H9 (cell line): ENCODE measurements around the gene TCERG1L. TPM values are rescaled to one million over a fixed set of nuclear protein-coding genes. Genes with fewer than 3 reads are reported as not detected.

Source experiments
- DNase-seq: peaks from one replicate; pipeline ENCODE4 v3.0.0-alpha.2; 2017
- H2AFZ ChIP-seq: one replicate; pipeline ENCODE4 v1.6.1; 2013; ENCODE audit warnings: mild to moderate bottlenecking, low read length, control low read depth, moderate library complexity
- H2AK5ac ChIP-seq: 2 replicates; pipeline ENCODE4 v1.6.1; 2013; ENCODE audit warnings: low read length, control low read depth, mixed read lengths; ENCODE audit not compliant: insufficient read length
- H2BK120ac ChIP-seq: one replicate; pipeline ENCODE4 v1.6.1; 2013; ENCODE audit warnings: low read depth, mild to moderate bottlenecking, low read length, control low read depth, inconsistent platforms; ENCODE audit not compliant: poor library complexity, severe bottlenecking
- H2BK12ac ChIP-seq: 2 replicates; pipeline ENCODE4 v1.6.1; 2013; ENCODE audit warnings: low read length, control low read depth, mixed read lengths, low read depth; ENCODE audit not compliant: insufficient read length
- H2BK15ac ChIP-seq: 2 replicates; pipeline ENCODE4 v1.6.1; 2013; ENCODE audit warnings: low read depth, low read length, control low read depth
- H2BK20ac ChIP-seq: one replicate; pipeline ENCODE4 v1.6.1; 2013; ENCODE audit warnings: low read depth, mild to moderate bottlenecking, low read length, control low read depth, inconsistent platforms; ENCODE audit not compliant: poor library complexity, severe bottlenecking
- H2BK5ac ChIP-seq: 2 replicates; pipeline ENCODE4 v1.6.1; 2013; ENCODE audit warnings: low read length, control low read depth, mixed read lengths; ENCODE audit not compliant: insufficient read length
- H3K14ac ChIP-seq: 2 replicates; pipeline ENCODE4 v1.6.1; 2013; ENCODE audit warnings: low read length, control low read depth; ENCODE audit not compliant: insufficient read depth
- H3K18ac ChIP-seq: 2 replicates; pipeline ENCODE4 v1.6.1; 2013; ENCODE audit warnings: low read depth, mild to moderate bottlenecking, mixed read lengths, low read length, control low read depth; ENCODE audit not compliant: insufficient read length
- H3K23ac ChIP-seq: 2 replicates; pipeline ENCODE4 v1.6.1; 2013; ENCODE audit warnings: low read length, control low read depth, mixed read lengths, low read depth; ENCODE audit not compliant: insufficient read length
- H3K23me2 ChIP-seq: 2 replicates; pipeline ENCODE4 v1.6.1; 2013; ENCODE audit warnings: low read depth, mild to moderate bottlenecking, mixed read lengths, low read length, control low read depth; ENCODE audit not compliant: insufficient read length, poor library complexity, severe bottlenecking
- H3K27ac ChIP-seq: 2 replicates; pipeline ENCODE4 v1.5.1; 2013; ENCODE audit warnings: low read length, control low read depth, mixed read lengths, low read depth; ENCODE audit not compliant: insufficient read length
- H3K27me3 ChIP-seq: 2 replicates; pipeline ENCODE4 v1.6.1; 2013; ENCODE audit warnings: low read length, control low read depth, inconsistent platforms; ENCODE audit not compliant: insufficient read depth
- H3K4ac ChIP-seq: 2 replicates; pipeline ENCODE4 v1.6.1; 2013; ENCODE audit warnings: low read depth, mild to moderate bottlenecking, control low read depth, inconsistent platforms, low read length, moderate library complexity
- H3K4me1 ChIP-seq: 2 replicates; pipeline ENCODE4 v1.6.1; 2013; ENCODE audit warnings: low read length, control low read depth, inconsistent platforms; ENCODE audit not compliant: insufficient read depth
- H3K4me2 ChIP-seq: 2 replicates; pipeline ENCODE4 v1.6.1; 2013; ENCODE audit warnings: low read length, control low read depth, mixed read lengths; ENCODE audit not compliant: insufficient read length, insufficient read depth
- H3K56ac ChIP-seq: 2 replicates; pipeline ENCODE4 v1.6.1; 2013; ENCODE audit warnings: low read depth, mild to moderate bottlenecking, mixed read lengths, low read length, control low read depth; ENCODE audit not compliant: insufficient read length
- H3K79me1 ChIP-seq: 2 replicates; pipeline ENCODE4 v1.6.1; 2013; ENCODE audit warnings: low read depth, mild to moderate bottlenecking, moderate library complexity, low read length, control low read depth, inconsistent platforms; ENCODE audit not compliant: insufficient read depth, poor library complexity, severe bottlenecking
- H3K79me2 ChIP-seq: 2 replicates; pipeline ENCODE4 v1.6.1; 2013; ENCODE audit warnings: low read length, control low read depth, inconsistent platforms; ENCODE audit not compliant: insufficient read depth
- H3K9ac ChIP-seq: 2 replicates; pipeline ENCODE4 v1.6.1; 2013; ENCODE audit warnings: low read length, control low read depth, mixed read lengths; ENCODE audit not compliant: insufficient read length; ENCODE audit errors: extremely low read depth
- H3K9me3 ChIP-seq: one replicate; pipeline ENCODE4 v1.6.1; 2013; ENCODE audit warnings: low read depth, low read length, inconsistent platforms; ENCODE audit not compliant: control insufficient read depth
- H3T11ph ChIP-seq: one replicate; pipeline ENCODE4 v1.6.1; 2013; ENCODE audit warnings: mild to moderate bottlenecking, low read length, control low read depth, inconsistent platforms
- H4K20me1 ChIP-seq: one replicate; pipeline ENCODE4 v1.6.1; 2013; ENCODE audit not compliant: control insufficient read depth, insufficient read length, insufficient read depth
- H4K5ac ChIP-seq: 2 replicates; pipeline ENCODE4 v1.6.1; 2013; ENCODE audit warnings: low read depth, mild to moderate bottlenecking, mixed read lengths, low read length, control low read depth; ENCODE audit not compliant: insufficient read length
- H4K8ac ChIP-seq: replicated peaks from 2 replicates; pipeline ENCODE4 v1.6.1; 2013; ENCODE audit warnings: low read length, control low read depth, mixed read lengths, low read depth; ENCODE audit not compliant: insufficient read length
- H4K91ac ChIP-seq: 2 replicates; pipeline ENCODE4 v1.6.1; 2013; ENCODE audit warnings: low read depth, mild to moderate bottlenecking, moderate library complexity, mixed read lengths, low read length, control low read depth; ENCODE audit not compliant: insufficient read length
- H3K27ac Mint-ChIP-seq, 3 experiments: 2 replicates in 2 of 3; 3 replicates in 1 of 3; pipeline ENCODE4 v1.8.0; 2020 to 2021; ENCODE audit warnings: mixed read lengths in 3 of 3, mild to moderate bottlenecking in 1 of 3, moderate library complexity in 1 of 3
- H3K27me3 Mint-ChIP-seq: 2 replicates; pipeline ENCODE4 v1.8.0; 2021; ENCODE audit warnings: low read depth, mild to moderate bottlenecking, moderate library complexity, mixed read lengths
- H3K36me3 Mint-ChIP-seq, 3 experiments: 2 replicates in 2 of 3; 3 replicates in 1 of 3; pipeline ENCODE4 v1.8.0; 2020 to 2021; ENCODE audit warnings: low read depth in 3 of 3, mixed read lengths in 3 of 3; ENCODE audit not compliant: insufficient read depth in 1 of 3
- H3K4me1 Mint-ChIP-seq, 2 experiments: 2 replicates each; pipeline ENCODE4 v1.8.0; 2020; ENCODE audit warnings: mixed read lengths in 2 of 2
- H3K4me3 Mint-ChIP-seq, 2 experiments: 2 replicates in 1 of 2; 3 replicates in 1 of 2; pipeline ENCODE4 v1.8.0; 2020 to 2021; ENCODE audit warnings: mild to moderate bottlenecking in 2 of 2, mixed read lengths in 2 of 2, moderate library complexity in 1 of 2
- H3K9me3 Mint-ChIP-seq, 2 experiments: 2 replicates in 1 of 2; 3 replicates in 1 of 2; pipeline ENCODE4 v1.8.0; 2020; ENCODE audit warnings: mild to moderate bottlenecking in 2 of 2, mixed read lengths in 2 of 2, moderate library complexity in 1 of 2
- CTCF ChIP-seq: fragments of 200-600 bp; sonication (generic); conservative IDR thresholded peaks from 3 replicates; pipeline ENCODE4 v1.8.0; 2021; ENCODE audit warnings: antibody characterized with exemption, mild to moderate bottlenecking
- WGBS: extraction: QIAGEN DNeasy Blood & Tissue Kit; methylation state at CpG from one replicate; pipeline ENCODE4 v1.1.7; 2013; ENCODE audit warnings: missing lambda C conversion rate, low lambda C conversion rate, mixed read lengths; ENCODE audit not compliant: insufficient read length; ENCODE audit errors: extremely low coverage; 5-methylcytosine and 5-hydroxymethylcytosine counted together
- total RNA-seq: library from RNA; stranded (reverse); gene quantifications from 2 replicates; pipeline ENCODE4 v1.2.1, GENCODE V29; 2021

Gene TCERG1L
- total RNA-seq, 1 experiment from 2014 or later, result 3.3 TPM

GRCh38 chr10:131049016-131049415, 262.5 kb downstream of the TCERG1L start:
- peaks cover 36 to 49% (median 46%) of the 10 kb centered on the region in 3 experiments for H3K36me3 Mint-ChIP-seq
- H2BK5ac ChIP-seq, result no peak overlapping the region
- no peak overlapping the region for H4K8ac ChIP-seq
- TF ChIP-seq CTCF, result no peak
- no peak overlapping the region for H3K23ac ChIP-seq
- peak overlapping the region in 1 of 2 experiments; percentile 29; a peak in 3 of 5 replicates for H3K4me3 Mint-ChIP-seq
- H3K4ac ChIP-seq, result no peak overlapping the region
- no peak overlapping the region for H3K14ac ChIP-seq
- no peak overlapping the region for H4K91ac ChIP-seq
- no peak overlapping the region for H2BK12ac ChIP-seq
- H3K4me1 Mint-ChIP-seq, result peaks cover 27 to 42% of the 10 kb centered on the region in 2 experiments
- no peaks in the 10 kb centered on the region for H3K79me1 ChIP-seq
- H3K23me2 ChIP-seq, result no peaks in the 10 kb centered on the region
- no peak overlapping the region for H2BK20ac ChIP-seq
- peak overlapping the region; percentile 36 for H3K4me2 ChIP-seq
- no peak overlapping the region for H3K56ac ChIP-seq
- no peak overlapping the region for H4K5ac ChIP-seq
- peaks cover 28% of the 10 kb centered on the region for H3K9me3 ChIP-seq
- no peak overlapping the region for H3T11ph ChIP-seq
- no peak overlapping the region for H2AFZ ChIP-seq
- peaks cover 46 to 72% of the 10 kb centered on the region in 2 experiments for H3K9me3 Mint-ChIP-seq
- H3K27me3 ChIP-seq, result no peaks in the 10 kb centered on the region
- no peak overlapping the region for H3K9ac ChIP-seq
- WGBS, result no CpG with 5 or more reads among the region's 3 CpGs
- H3K27ac ChIP-seq, result peak overlapping the region; percentile 59
- peak overlapping the region; percentile 89 to 98 (median 89); a peak in 6 of 7 replicates for H3K27ac Mint-ChIP-seq
- H3K27me3 Mint-ChIP-seq, result peaks cover 14% of the 10 kb centered on the region
- no peak overlapping the region for H2AK5ac ChIP-seq
- no peaks in the 10 kb centered on the region for H4K20me1 ChIP-seq
- no peak overlapping the region for H2BK15ac ChIP-seq
- H2BK120ac ChIP-seq, result no peak overlapping the region
- no peaks in the 10 kb centered on the region for H3K79me2 ChIP-seq
- no peak overlapping the region for H3K18ac ChIP-seq
- DNase-seq, result peak; percentile 96
- peaks cover 15% of the 10 kb centered on the region for H3K4me1 ChIP-seq
